Effector memory CD4-positive, alpha-beta T cell (primary cell): Measurements from ENCODE around the gene ADAMTS3.
"Not testable (repeated sequence)": the region's sequence is repeated elsewhere in the genome, so short reads cannot be mapped to it uniquely, and the experiment has no call there.

ENCODE experiments used
- DNase-seq, 3 donors: peaks; one replicate each; pipeline ENCODE4 v3.0.0-alpha.2; 2020
- H3K27ac ChIP-seq: 2 replicates; pipeline ENCODE4 v1.7.0; 2013; ENCODE audit warnings: mild to moderate bottlenecking, low read length, moderate library complexity; ENCODE audit not compliant: insufficient read depth, poor library complexity, severe bottlenecking
- H3K27me3 ChIP-seq: replicated peaks from 2 replicates; pipeline ENCODE4 v1.7.0; 2013; ENCODE audit warnings: mild to moderate bottlenecking, low read length; ENCODE audit not compliant: insufficient read depth, control insufficient read depth, poor library complexity, severe bottlenecking
- H3K36me3 ChIP-seq: 2 replicates; pipeline ENCODE4 v1.7.0; 2013; ENCODE audit warnings: mild to moderate bottlenecking, low read length, moderate library complexity; ENCODE audit not compliant: control insufficient read depth, insufficient read depth
- H3K4me1 ChIP-seq: 2 replicates; pipeline ENCODE4 v1.7.0; 2013; ENCODE audit warnings: low read length, mild to moderate bottlenecking; ENCODE audit not compliant: control insufficient read depth, insufficient read depth, poor library complexity, severe bottlenecking
- H3K4me3 ChIP-seq: 2 replicates; pipeline ENCODE4 v1.7.0; 2013; ENCODE audit warnings: low read length, low read depth, mild to moderate bottlenecking; ENCODE audit not compliant: insufficient read depth, poor library complexity, severe bottlenecking
- H3K9me3 ChIP-seq: 2 replicates; pipeline ENCODE4 v1.7.0; 2013; ENCODE audit warnings: mild to moderate bottlenecking, low read length, moderate library complexity; ENCODE audit not compliant: control insufficient read depth

ADAMTS3 gene

GRCh38 chr4:72427057-72427456 is 142.0 kb downstream of the ADAMTS3 start:
- H3K27ac ChIP-seq: no peak overlapping the region
- H3K4me1 ChIP-seq: no peaks in the 10 kb centered on the region
- no peaks in the 10 kb centered on the region for H3K9me3 ChIP-seq
- no peak overlapping the region for H3K4me3 ChIP-seq
- no peak for DNase-seq
- no peaks in the 10 kb centered on the region for H3K27me3 ChIP-seq
- no peaks in the 10 kb centered on the region for H3K36me3 ChIP-seq

DNA sequence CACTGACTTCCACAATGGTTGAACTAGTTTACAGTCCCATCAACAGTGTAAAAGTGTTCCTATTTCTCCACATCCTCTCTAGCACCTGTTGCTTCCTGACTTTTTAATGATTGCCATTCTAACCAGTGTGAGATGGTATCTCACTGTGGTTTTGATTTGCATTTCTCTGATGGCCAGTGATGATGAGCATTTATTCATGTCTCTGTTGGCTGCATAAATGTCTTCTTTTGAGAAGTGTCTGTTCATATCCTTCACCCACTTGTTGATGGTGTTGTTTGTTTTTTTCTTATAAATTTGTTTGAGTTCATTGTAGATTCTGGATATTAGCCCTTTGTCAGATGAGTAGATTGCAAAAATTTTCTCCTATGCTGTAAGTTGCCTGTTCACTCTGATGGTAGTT is 143.1 kb downstream of the ADAMTS3 start:
- not testable (repeated sequence) for H3K27ac ChIP-seq, H3K9me3 ChIP-seq, H3K4me1 ChIP-seq, H3K27me3 ChIP-seq, H3K36me3 ChIP-seq, H3K4me3 ChIP-seq, DNase-seq

GRCh38 chr4:72424006-72424405 is 145.0 kb downstream of the ADAMTS3 start:
- Histone ChIP-seq H3K4me1 (no peaks in the 10 kb centered on the region), H3K27me3 (no peaks in the 10 kb centered on the region), H3K36me3 (no peaks in the 10 kb centered on the region), H3K9me3 (no peaks in the 10 kb centered on the region), H3K27ac (no peak overlapping the region), H3K4me3 (no peak overlapping the region)
- no peak for DNase-seq

DNA sequence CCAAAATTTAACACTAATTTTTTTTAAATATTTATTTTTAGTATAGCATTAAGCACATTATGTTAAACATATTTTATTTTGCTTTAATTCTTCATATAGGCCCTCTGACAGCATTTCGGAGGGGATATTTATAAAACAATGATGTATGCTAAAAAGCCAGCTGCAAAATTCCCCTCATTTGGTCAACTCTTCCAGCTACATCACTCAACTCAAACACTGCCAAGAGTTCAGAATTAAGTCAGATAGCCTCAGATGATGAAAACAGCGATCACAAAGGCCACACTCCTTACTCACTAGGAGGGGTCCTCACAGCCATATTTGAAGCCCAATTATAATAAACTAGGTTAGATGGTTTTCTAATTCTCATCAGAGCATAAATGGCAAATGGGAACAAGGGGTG is 146.6 kb downstream of the ADAMTS3 start:
- Histone ChIP-seq H3K36me3 (no peaks in the 10 kb centered on the region), H3K27me3 (no peaks in the 10 kb centered on the region), H3K9me3 (no peaks in the 10 kb centered on the region), H3K27ac (no peak overlapping the region), H3K4me1 (no peaks in the 10 kb centered on the region), H3K4me3 (no peak overlapping the region)
- no peak for DNase-seq

GRCh38 chr4:72418458-72418857 is 150.6 kb downstream of the ADAMTS3 start:
- no peak for DNase-seq
- Histone ChIP-seq H3K9me3 (no peaks in the 10 kb centered on the region), H3K27ac (no peak overlapping the region), H3K27me3 (no peaks in the 10 kb centered on the region), H3K4me1 (no peaks in the 10 kb centered on the region), H3K4me3 (no peak overlapping the region), H3K36me3 (no peaks in the 10 kb centered on the region)

GRCh38 chr4:72410158-72410557 is 158.9 kb downstream of the ADAMTS3 start:
- Histone ChIP-seq H3K4me1 (no peaks in the 10 kb centered on the region), H3K27me3 (no peaks in the 10 kb centered on the region), H3K4me3 (no peak overlapping the region), H3K36me3 (no peaks in the 10 kb centered on the region), H3K27ac (no peak overlapping the region), H3K9me3 (no peaks in the 10 kb centered on the region)
- DNase-seq: no peak

DNA sequence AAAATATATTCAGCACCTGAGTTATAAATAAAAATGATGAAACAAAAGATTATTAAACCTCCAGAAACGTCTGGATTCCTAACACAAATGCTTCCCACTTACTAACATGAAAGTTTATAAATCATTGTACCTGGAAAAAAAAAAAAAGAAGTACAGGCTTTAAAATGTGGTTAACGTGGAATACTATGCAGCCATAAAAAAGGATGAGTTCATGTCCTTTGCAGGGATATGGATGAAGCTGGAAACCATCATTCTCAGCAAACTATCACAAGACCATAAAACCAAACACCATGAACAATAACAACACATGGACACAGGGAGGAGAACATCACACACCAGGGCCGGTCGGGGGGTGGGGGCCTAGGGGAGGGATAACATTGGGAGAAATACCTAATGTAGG is 160.5 kb downstream of the ADAMTS3 start:
- no peak overlapping the region for H3K4me3 ChIP-seq
- no peak for DNase-seq
- no peaks in the 10 kb centered on the region for H3K4me1 ChIP-seq
- no peaks in the 10 kb centered on the region for H3K9me3 ChIP-seq
- H3K27ac ChIP-seq: no peak overlapping the region
- no peaks in the 10 kb centered on the region for H3K27me3 ChIP-seq
- H3K36me3 ChIP-seq: no peaks in the 10 kb centered on the region

DNA sequence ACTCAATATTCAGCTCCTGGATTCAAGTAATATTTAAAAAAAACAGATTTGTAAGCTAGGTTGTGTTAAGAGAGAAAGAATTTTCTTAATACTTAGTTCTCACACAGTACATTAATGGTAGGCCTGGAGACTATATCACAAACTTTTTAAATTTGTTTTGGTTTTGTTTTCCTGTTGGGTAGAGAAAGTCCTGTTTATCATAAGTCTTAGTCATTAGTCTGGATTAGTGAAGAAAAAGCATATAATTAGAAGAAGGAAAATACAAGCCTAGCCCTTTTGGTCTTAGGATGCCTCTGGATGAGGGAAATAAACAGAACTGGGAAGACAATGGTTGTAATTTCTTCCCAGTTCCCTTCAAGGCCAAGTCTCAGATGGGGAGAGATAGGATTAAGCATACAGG is 163.6 kb downstream of the ADAMTS3 start:
- H3K27me3 ChIP-seq: no peaks in the 10 kb centered on the region
- DNase-seq: no peak
- H3K9me3 ChIP-seq: no peaks in the 10 kb centered on the region
- no peaks in the 10 kb centered on the region for H3K4me1 ChIP-seq
- no peak overlapping the region for H3K27ac ChIP-seq
- no peak overlapping the region for H3K4me3 ChIP-seq
- no peaks in the 10 kb centered on the region for H3K36me3 ChIP-seq

- DNase-seq: no peak
- Histone ChIP-seq H3K9me3 (no peaks in the 10 kb centered on the region), H3K36me3 (no peaks in the 10 kb centered on the region)
Measured at GRCh38 chr4:72397314-72397713, 171.7 kb downstream of the ADAMTS3 start.

DNA sequence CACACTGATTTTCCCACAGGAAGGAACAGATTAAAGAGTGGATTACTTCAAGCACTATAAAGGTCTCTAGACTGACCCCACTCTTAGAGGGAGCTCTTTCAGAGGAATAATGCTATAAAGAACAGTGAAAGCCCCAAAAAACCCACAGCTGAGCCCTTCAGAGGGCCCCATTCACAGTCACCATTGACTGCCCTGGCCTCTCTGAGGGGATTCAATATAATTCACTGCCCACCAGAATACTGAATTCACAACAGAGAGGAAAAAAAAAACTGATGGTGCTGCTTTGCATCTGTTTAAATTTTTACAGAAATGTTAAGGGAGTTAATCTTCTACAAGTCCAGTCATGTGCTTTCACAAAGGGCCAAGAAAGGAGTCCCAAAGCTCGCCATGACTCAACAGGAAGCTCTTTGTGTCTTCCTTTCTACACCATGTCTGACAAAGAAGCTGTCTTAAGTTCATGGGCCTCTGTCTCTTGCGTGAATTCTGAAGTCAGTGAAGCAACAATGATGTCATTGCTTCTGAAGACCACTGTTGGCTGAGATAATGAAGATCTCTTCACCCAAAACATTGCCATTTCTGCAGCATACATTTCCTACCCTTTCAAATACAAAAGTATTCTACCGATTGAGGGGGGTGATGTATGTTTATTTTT is 174.9 kb downstream of the ADAMTS3 start:
- H3K27me3 ChIP-seq: no peaks in the 10 kb centered on the region
- DNase-seq: no peak
- no peak overlapping the region for H3K4me3 ChIP-seq
- no peaks in the 10 kb centered on the region for H3K4me1 ChIP-seq
- H3K9me3 ChIP-seq: no peaks in the 10 kb centered on the region
- H3K27ac ChIP-seq: no peak overlapping the region
- H3K36me3 ChIP-seq: no peaks in the 10 kb centered on the region

More at GRCh38 chr4:72397314-72397713, 171.7 kb downstream of the ADAMTS3 start:
- Histone ChIP-seq H3K27ac (no peak overlapping the region), H3K4me3 (no peak overlapping the region), H3K27me3 (no peaks in the 10 kb centered on the region), H3K4me1 (no peaks in the 10 kb centered on the region)
